Measurements from ENCODE around the gene DGKH. TPM values are rescaled to one million over a fixed set of nuclear protein-coding genes. Genes with fewer than 3 reads are reported as not detected.
A peak's percentile ranks its signal among the peaks of the same experiment; 100 is the strongest.

The DGKH gene
- total RNA-seq, 1 experiment from 2014 or later: 2.3 TPM

- in situ Hi-C loops (cut with HindIII; ENCODE audit: low sequenced_read_pairs): no loop called here
- peak; percentile 62 for DNase-seq (ENCODE audit: low spot score)
Observed at GRCh38 chr13:42039946-42040729, 8.3 kb upstream of the DGKH start.

GRCh38 chr13:42040730-42041010, 7.8 kb upstream of the DGKH start:
- no peak for DNase-seq (ENCODE audit: low spot score)
- in situ Hi-C loops (cut with HindIII; ENCODE audit: low sequenced_read_pairs): no loop called here

- DNase-seq (ENCODE audit: low spot score): peak; percentile 44
- in situ Hi-C loops (cut with HindIII; ENCODE audit: low sequenced_read_pairs): no loop called here
Observed at GRCh38 chr13:42041011-42041683, 7.3 kb upstream of the DGKH start.

- in situ Hi-C loops (cut with HindIII; ENCODE audit: low sequenced_read_pairs): no loop called here
- peak; percentile 74 for DNase-seq (ENCODE audit: low spot score)
Observed at GRCh38 chr13:42041684-42042035, 6.8 kb upstream of the DGKH start.

- in situ Hi-C loops (cut with HindIII; ENCODE audit: low sequenced_read_pairs): no loop called here
- DNase-seq (ENCODE audit: low spot score): no peak
Observed at GRCh38 chr13:42043676-42044075, 4.8 kb upstream of the DGKH start.

GRCh38 chr13:42046448-42046847, 2.0 kb upstream of the DGKH start:
- in situ Hi-C loops (cut with HindIII; ENCODE audit: low sequenced_read_pairs): no loop called here

GRCh38 chr13:42047561-42048341, 697 bp upstream of the DGKH start:
- peak; percentile 53 for DNase-seq (ENCODE audit: low spot score)
- in situ Hi-C loops (cut with HindIII; ENCODE audit: low sequenced_read_pairs): no loop called here

More at GRCh38 chr13:42046448-42046847, 2.0 kb upstream of the DGKH start:
- DNase-seq (ENCODE audit: low spot score): no peak

- DNase-seq (ENCODE audit: low spot score): peak; percentile 71
- in situ Hi-C loops (cut with HindIII; ENCODE audit: low sequenced_read_pairs): no loop called here
Observed at GRCh38 chr13:42048684-42049453, 421 bp downstream of the DGKH start.

- no peak for DNase-seq (ENCODE audit: low spot score)
- in situ Hi-C loops (cut with HindIII; ENCODE audit: low sequenced_read_pairs): no loop called here
Observed at GRCh38 chr13:42049454-42049813, 986 bp downstream of the DGKH start.

GRCh38 chr13:42054798-42055499, 6.5 kb downstream of the DGKH start:
- DNase-seq (ENCODE audit: low spot score): no peak
- in situ Hi-C loops (cut with HindIII; ENCODE audit: low sequenced_read_pairs): no loop called here

GRCh38 chr13:42055500-42056085, 7.1 kb downstream of the DGKH start:
- in situ Hi-C loops (cut with HindIII; ENCODE audit: low sequenced_read_pairs): no loop called here
- DNase-seq (ENCODE audit: low spot score): no peak

- no peak for DNase-seq (ENCODE audit: low spot score)
- in situ Hi-C loops (cut with HindIII; ENCODE audit: low sequenced_read_pairs): no loop called here
Observed at GRCh38 chr13:42056146-42056545, 7.7 kb downstream of the DGKH start.

GRCh38 chr13:42056583-42056982, 8.1 kb downstream of the DGKH start:
- DNase-seq (ENCODE audit: low spot score): no peak
- in situ Hi-C loops (cut with HindIII; ENCODE audit: low sequenced_read_pairs): no loop called here

GRCh38 chr13:42057918-42058530, 9.6 kb downstream of the DGKH start:
- no peak for DNase-seq (ENCODE audit: low spot score)
- in situ Hi-C loops (cut with HindIII; ENCODE audit: low sequenced_read_pairs): no loop called here

GRCh38 chr13:42061943-42062342, 13.5 kb downstream of the DGKH start:
- DNase-seq (ENCODE audit: low spot score): no peak
- in situ Hi-C loops (cut with HindIII; ENCODE audit: low sequenced_read_pairs): no loop called here

- in situ Hi-C loops (cut with HindIII; ENCODE audit: low sequenced_read_pairs): no loop called here
- DNase-seq (ENCODE audit: low spot score): no peak
Observed at GRCh38 chr13:42063105-42063504, 14.7 kb downstream of the DGKH start.

- in situ Hi-C loops (cut with HindIII; ENCODE audit: low sequenced_read_pairs): no loop called here
- no peak for DNase-seq (ENCODE audit: low spot score)
Observed at GRCh38 chr13:42064259-42064658, 15.8 kb downstream of the DGKH start.

GRCh38 chr13:42064966-42065365, 16.5 kb downstream of the DGKH start:
- no peak for DNase-seq (ENCODE audit: low spot score)
- in situ Hi-C loops (cut with HindIII; ENCODE audit: low sequenced_read_pairs): no loop called here

All from G401 (cell line).